ENCODE results near the gene SPRING1. TPM values are rescaled to one million over a fixed set of nuclear protein-coding genes. Genes with fewer than 3 reads are reported as not detected.
A peak's percentile ranks its signal among the peaks of the same experiment; 100 is the strongest.

The SPRING1 gene
- total and polyA plus RNA-seq, 7 donors = 10.5 to 38.6 (median 16.7) TPM

GRCh38 chr12:116710370-116711150 is 27.3 kb downstream of the SPRING1 start:
- Histone ChIP-seq H3K4me3 (no peak overlapping the region), H3K27me3 (peaks cover 0 to 10% (median 0%) of the 10 kb centered on the region in 3 donors), H3K27ac (no peak overlapping the region), H3K36me3 (peaks cover 0 to 3% (median 0%) of the 10 kb centered on the region in 4 donors), H3K9me3 (no peaks in the 10 kb centered on the region), H3K4me1 (peaks cover 0 to 14% (median 12%) of the 10 kb centered on the region in 4 donors)
- 28 to 50% methylated on average over 8 of the region's 8 CpGs for WGBS, 2 donors
- no peak for DNase-seq
- TF ChIP-seq CTCF (IDR thresholded peaks at IDR 0.05) (no peak), EP300 (IDR thresholded peaks at IDR 0.05) (no peak), POLR2AphosphoS5 (IDR thresholded peaks at IDR 0.05) (no peak), POLR2A (IDR thresholded peaks at IDR 0.05) (no peak)
- intact Hi-C loops (cut with DNase I) = no loop called here

- no peaks in the 10 kb centered on the region for H3K36me3 ChIP-seq
- H3K4me1 ChIP-seq = peaks cover 0 to 14% (median 12%) of the 10 kb centered on the region in 4 donors
- TF ChIP-seq CTCF (IDR thresholded peaks at IDR 0.05) (no peak), POLR2A (IDR thresholded peaks at IDR 0.05) (no peak), POLR2AphosphoS5 (IDR thresholded peaks at IDR 0.05) (no peak), EP300 (IDR thresholded peaks at IDR 0.05) (no peak)
- no peak overlapping the region for H3K27ac ChIP-seq
- H3K27me3 ChIP-seq = peaks cover 0 to 10% (median 0%) of the 10 kb centered on the region in 3 donors
- H3K4me3 ChIP-seq = no peak overlapping the region
- intact Hi-C loops (cut with DNase I) = loop anchor here (5.0 to 10.0 kb wide), 2 partner anchors 415 to 712 kb away; no protein-coding TSS in a partner anchor
- no peak for DNase-seq
- H3K9me3 ChIP-seq = no peaks in the 10 kb centered on the region
- WGBS, 2 donors = 66 to 68% methylated on average over 10 of the region's 10 CpGs
These were observed 28.1 kb downstream of the SPRING1 start for GRCh38 chr12:116709768-116710167.

- TF ChIP-seq POLR2AphosphoS5 (IDR thresholded peaks at IDR 0.05) (no peak), CTCF (IDR thresholded peaks at IDR 0.05) (peak in 3 of 4 experiments; percentile 24 to 42 (median 35)), POLR2A (IDR thresholded peaks at IDR 0.05) (no peak), EP300 (IDR thresholded peaks at IDR 0.05) (no peak)
- H3K4me1 ChIP-seq = peaks cover 0 to 14% (median 12%) of the 10 kb centered on the region in 4 donors
- intact Hi-C loops (cut with DNase I) = loop anchor here (5.0 to 10.0 kb wide), 2 partner anchors 416 to 712 kb away; no protein-coding TSS in a partner anchor
- 19 to 27% methylated on average over 26 of the region's 26 CpGs for WGBS, 2 donors
- no peaks in the 10 kb centered on the region for H3K9me3 ChIP-seq
- peaks cover 0 to 10% (median 0%) of the 10 kb centered on the region in 3 donors for H3K27me3 ChIP-seq
- no peak for DNase-seq
- H3K4me3 ChIP-seq = no peak overlapping the region
- no peak overlapping the region for H3K27ac ChIP-seq
- no peaks in the 10 kb centered on the region for H3K36me3 ChIP-seq
These were observed 28.8 kb downstream of the SPRING1 start for GRCh38 chr12:116708826-116709756.

- Histone ChIP-seq H3K36me3 (no peaks in the 10 kb centered on the region), H3K27ac (no peak overlapping the region), H3K4me3 (no peak overlapping the region), H3K9me3 (no peaks in the 10 kb centered on the region), H3K27me3 (peaks cover 0 to 10% (median 0%) of the 10 kb centered on the region in 3 donors), H3K4me1 (peaks cover 0 to 19% (median 12%) of the 10 kb centered on the region in 4 donors)
- DNase-seq = no peak
- TF ChIP-seq CTCF (IDR thresholded peaks at IDR 0.05) (no peak), EP300 (IDR thresholded peaks at IDR 0.05) (no peak), POLR2A (IDR thresholded peaks at IDR 0.05) (no peak), POLR2AphosphoS5 (IDR thresholded peaks at IDR 0.05) (no peak)
- intact Hi-C loops (cut with DNase I) = loop anchor here (5.0 to 10.0 kb wide), 2 partner anchors 417 to 710 kb away; no protein-coding TSS in a partner anchor
- WGBS, 2 donors = 20 to 41% methylated on average over 9 of the region's 9 CpGs
These were observed 30.1 kb downstream of the SPRING1 start for GRCh38 chr12:116707751-116708150.

Measured in sigmoid colon (tissue), 7 donors.